Measurements from ENCODE around the gene PCOLCE2.

Gene PCOLCE2

GRCh38 chr3:142808103-142808917 is 80.6 kb downstream of the PCOLCE2 start:
- DNase-seq: no peak

DNA sequence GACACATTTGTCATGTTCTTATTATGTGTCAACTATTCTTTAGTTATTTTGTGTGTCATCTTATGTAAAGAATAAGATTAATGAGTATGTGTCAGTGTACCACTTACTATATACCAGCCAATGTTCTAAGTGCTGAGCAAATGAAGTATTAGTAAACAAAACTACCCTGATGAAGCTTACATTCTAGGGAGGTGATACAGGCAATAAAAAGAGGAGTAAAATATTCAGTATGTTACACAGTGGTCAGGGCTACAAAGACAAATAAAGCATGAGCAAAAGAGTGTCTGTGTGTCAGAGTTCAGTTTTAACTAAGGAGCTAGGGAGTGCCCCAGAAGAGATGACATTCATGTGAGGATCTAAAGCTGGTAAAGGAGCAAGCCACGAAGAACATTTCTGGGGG is 86.0 kb downstream of the PCOLCE2 start:
- DNase-seq: no peak

- DNase-seq: no peak
Observed at GRCh38 chr3:142801746-142802145, 87.1 kb downstream of the PCOLCE2 start.

DNA sequence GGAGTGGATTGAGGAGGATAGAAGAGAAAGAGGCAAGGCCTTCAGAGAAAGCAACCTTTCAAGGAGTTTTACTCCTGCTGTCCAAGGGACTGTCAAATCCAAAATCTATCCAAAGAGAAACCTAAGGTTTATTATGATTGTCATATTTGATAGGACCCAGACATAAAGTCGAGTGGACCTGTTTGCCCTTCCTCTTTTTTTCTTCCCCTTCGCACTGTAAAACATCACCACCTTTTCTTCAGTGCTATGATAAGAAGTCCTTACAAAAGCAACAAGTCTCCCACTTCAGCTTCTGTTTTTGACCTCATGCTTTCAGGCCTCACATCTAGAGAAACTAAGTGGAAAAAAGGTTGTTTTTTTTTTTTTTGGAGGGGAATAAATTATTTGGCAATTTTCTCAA is 92.1 kb downstream of the PCOLCE2 start:
- DNase-seq: no peak

GRCh38 chr3:142795332-142795731 is 93.6 kb downstream of the PCOLCE2 start:
- no peak for DNase-seq

DNA sequence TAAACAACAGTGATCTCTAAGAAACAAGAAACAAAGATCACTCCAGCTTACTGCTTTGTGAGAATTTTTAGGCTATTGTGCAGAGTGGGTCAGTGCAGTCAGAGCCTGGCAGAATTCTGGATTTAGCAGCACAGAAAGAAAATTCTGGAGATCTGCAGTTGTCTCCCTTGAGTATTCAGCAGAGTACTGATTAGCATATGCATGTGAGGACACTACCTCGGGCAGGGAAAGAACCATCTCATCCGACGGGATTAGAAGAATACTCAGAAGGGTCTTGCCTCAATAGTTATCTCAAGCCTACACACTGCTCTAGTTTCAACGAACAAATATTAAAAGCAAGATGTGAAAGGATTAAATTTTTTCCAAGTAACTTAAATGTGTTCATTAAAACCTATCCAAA is 94.4 kb downstream of the PCOLCE2 start:
- DNase-seq: no peak

DNA sequence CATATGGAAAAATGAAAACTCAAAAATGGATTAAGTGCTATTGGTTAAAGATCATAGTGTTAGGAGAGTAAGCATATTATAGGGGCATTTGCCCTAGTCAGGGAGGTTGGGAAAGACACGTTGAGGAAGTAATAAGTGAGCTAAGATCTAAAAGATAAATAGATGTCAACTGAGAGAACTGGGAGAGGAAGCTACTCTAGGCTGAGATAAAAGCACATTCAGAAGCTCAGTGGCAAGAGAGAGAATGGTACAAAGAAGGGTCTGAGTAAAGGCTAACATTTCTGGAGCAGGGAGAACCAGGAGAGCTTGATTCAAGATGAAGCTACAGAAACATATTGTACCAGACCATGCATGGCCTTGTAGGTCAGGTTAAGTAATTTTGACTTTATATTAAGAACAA is 101.2 kb downstream of the PCOLCE2 start:
- DNase-seq: no peak

- no peak for DNase-seq
Observed at GRCh38 chr3:142785996-142786395, 102.9 kb downstream of the PCOLCE2 start.

GRCh38 chr3:142784228-142784627 is 104.7 kb downstream of the PCOLCE2 start:
- no peak for DNase-seq

DNA sequence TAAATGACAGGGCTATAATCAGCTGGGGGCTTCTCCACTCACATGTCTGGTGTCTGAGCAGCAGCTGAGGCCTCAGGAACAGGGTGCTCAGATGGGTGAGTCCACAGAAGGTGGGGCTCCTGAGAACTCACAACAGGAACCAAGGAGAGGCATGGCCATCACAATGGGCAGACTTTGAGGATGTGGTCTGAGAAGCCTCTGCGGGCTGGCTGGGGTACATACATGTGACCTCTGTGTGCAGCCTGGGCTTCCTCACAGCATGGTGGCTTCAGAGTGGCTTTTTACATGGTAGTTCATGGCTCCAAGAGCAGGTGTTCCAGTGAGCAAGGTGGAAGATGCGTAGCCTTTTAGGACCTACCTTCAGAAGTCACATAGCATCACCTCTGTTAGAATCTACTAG is 106.3 kb downstream of the PCOLCE2 start:
- no peak for DNase-seq

DNA sequence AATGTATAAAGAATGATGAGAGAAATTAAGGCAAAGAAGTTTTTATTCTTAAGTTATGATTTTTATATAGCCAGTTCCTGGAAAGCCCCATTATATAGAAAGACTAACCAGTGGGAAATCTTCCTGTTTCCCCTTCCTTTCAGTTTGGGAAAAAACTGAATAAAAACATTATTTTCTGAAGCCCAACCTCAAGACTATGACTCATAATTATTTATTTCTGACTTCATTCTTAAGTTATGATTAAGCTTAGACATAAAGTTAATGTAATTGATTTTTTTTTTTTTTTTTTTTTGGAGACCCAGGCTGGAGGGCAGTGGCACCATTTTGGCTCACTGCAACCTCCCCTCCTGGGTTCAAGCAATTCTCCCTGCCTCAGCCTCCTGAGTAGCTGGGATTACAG is 109.3 kb downstream of the PCOLCE2 start:
- DNase-seq: no peak

DNA sequence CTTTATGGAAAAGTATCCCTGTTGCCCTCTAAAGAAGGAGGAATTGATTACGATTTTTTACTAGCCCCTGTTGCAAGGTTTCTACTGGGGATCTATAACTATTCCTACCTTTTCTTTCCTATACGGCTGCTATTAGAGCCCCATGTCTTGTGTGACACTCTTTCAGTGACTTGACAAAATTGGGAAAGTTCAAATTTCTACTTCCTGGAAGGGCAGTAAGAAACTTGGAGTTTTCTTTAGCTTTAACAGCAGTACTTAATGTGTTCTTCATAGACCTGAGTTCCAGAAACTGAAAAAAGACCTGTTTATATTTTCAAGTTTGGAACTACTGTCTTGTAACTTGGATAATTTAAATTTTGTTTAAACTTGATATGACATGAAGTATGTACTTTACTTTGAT is 110.3 kb downstream of the PCOLCE2 start:
- no peak for DNase-seq

DNA sequence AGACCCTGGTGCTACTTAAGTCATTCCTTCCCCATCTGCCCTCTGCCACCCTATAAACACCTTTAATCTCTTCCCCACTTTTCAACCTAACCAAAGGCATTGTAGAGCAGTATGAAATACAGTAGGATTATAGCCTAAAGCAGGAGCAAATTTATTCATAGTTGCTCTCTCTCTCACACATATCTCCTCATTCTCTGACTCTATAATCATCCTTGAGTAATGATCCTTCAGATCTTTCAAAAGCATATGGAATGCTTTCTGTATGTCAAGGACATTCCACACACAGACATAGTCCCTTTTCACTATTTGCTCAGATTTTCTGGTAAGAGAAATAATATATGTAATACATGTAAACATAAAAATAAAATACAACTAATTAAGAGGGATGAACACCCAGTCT is 111.0 kb downstream of the PCOLCE2 start:
- DNase-seq: no peak

DNA sequence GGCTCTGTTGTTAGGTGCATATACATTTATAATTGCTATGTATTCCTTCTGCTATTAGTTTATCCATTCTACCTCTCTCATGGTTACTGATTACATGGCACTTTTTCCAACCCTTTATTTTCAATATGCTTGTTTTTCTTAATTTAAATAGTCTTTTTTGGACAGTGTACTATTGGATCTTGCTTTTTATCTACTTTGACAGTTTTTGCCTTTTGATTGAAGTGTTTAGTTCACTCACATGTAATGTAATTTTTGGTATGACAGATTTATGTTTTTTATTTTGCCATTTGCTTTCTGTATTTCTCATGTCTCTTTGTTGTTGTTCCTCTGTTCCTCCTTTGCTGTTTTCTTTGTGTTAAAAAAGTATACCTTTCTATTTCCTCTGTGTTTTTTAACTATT is 120.5 kb downstream of the PCOLCE2 start:
- DNase-seq: no peak
